Stimulated activated CD4-positive, alpha-beta T cell treated with anti-CD3 and anti-CD28 coated beads, Interleukin-4, amount 100 ng/mL, for 48 hours (primary cell): ENCODE measurements around the gene OR8J3.
"Not testable (repeated sequence)": the region's sequence is repeated elsewhere in the genome, so short reads cannot be mapped to it uniquely, and the experiment has no call there.

ENCODE experiments used
- DNase-seq, 2 donors: peaks; one replicate each; pipeline ENCODE4 v3.0.0-alpha.2; 2020; ENCODE audit warnings: low read depth in 2 of 2

The OR8J3 gene, protein sequence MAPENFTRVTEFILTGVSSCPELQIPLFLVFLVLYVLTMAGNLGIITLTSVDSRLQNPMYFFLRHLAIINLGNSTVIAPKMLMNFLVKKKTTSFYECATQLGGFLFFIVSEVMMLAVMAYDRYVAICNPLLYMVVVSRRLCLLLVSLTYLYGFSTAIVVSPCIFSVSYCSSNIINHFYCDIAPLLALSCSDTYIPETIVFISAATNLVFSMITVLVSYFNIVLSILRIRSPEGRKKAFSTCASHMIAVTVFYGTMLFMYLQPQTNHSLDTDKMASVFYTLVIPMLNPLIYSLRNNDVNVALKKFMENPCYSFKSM

DNA sequence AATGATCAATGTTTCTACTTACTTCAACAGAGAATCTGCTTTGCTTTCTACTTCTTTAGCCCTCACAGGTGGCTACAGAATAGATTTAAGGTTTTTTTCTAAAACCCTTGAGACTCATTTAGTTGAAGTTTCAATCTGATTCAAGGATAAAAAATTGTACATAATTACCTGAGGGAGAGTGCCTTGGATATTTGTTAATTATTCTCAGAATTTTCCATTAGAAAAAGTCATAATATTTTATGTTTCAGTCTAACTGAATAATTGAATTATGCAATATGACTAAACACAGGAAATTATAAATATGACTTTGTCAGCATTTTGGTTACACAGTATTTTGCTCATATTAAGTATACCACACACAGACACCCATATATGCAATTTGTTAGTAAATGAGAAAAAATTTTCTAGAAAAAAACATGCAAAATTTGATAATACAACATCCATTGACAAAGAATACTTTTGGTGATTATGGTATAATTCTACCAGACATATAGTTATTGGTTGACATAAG, at the start of gene OR8J3:
Gene OR8J3, minus strand, starts transcription at position 51 of the 511 bp plus-strand sequence. CDS start 2,483 bp downstream, outside the sequence.
- DNase-seq, result no peak

DNA sequence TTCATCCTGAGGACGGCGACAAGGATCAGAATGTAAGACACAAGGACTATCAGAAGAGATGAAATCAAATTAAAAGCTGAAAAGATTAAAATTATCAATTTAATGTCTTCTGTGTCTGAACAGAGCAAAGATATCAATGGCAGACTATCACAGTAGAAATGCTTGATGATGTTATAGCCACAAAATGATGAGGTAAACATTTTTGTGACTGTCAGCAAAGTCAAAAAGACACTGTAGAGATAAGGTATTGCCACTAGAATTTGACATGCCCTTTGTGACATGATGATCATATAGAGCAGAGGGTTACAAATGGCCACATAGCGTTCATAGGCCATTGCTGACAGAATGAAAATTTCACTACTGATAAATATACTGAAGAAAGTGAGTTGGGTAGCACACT, 48.6 kb upstream of the OR8J3 start:
- DNase-seq, result no peak

- DNase-seq, result no peak
Measured at GRCh38 chr11:56183459-56183858, 43.5 kb upstream of the OR8J3 start.

GRCh38 chr11:56176318-56176717, 36.3 kb upstream of the OR8J3 start, which contains the start of gene OR5J2:
TSS of gene OR5J2 (plus strand) at chr11:56176618. CDS start at chr11:56176618, 0 bp downstream.
- no peak for DNase-seq

- no peak for DNase-seq
Measured at GRCh38 chr11:56172256-56172830, 32.3 kb upstream of the OR8J3 start.

DNA sequence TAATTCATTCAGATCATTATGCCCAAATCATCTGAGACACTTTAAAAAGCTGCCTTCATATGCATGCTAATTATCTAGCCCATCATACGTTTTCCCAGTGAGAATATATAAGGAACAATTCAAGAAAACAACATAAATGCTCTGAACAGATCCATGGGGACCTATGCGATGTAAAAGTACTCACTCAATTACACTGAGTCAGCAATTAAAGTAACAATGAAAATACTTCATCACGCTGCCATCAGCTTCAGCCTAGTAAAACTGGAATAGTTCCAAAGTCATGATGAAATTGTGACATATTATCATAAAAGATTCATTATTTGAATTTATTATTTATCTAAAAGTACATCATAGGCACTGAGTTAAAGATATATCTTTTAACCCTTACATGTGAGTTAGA, 23.8 kb upstream of the OR8J3 start:
- no peak for DNase-seq

- no peak for DNase-seq
Measured at GRCh38 chr11:56160217-56160616, 20.2 kb upstream of the OR8J3 start, which contains the start of gene OR8K5. TSS of gene OR8K5 (minus strand) at chr11:56160317. CDS start at chr11:56160317, 0 bp downstream.

GRCh38 chr11:56152333-56152732, 12.3 kb upstream of the OR8J3 start:
- no peak for DNase-seq

- no peak for DNase-seq
Measured at GRCh38 chr11:56151376-56151775, 11.4 kb upstream of the OR8J3 start.

GRCh38 chr11:56143681-56144080, 3.7 kb upstream of the OR8J3 start:
- not testable (repeated sequence) for DNase-seq

DNA sequence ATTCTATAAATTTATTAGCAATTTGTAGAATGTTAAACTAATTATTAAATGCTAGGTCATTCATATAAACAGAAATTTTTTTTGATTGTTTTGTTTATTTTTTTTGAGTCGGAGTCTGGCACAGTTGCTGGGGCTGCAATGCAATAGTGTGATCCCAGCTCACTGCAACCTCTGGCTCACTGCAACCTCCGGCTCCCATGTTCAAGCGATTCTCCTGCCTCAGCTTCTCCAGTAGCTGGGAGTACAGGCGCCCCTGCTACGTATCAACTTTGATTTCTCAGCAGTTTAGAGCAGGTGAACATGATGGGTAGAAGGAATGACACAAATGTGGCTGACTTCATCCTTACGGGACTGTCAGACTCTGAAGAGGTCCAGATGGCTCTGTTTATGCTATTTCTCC, 17.9 kb downstream of the OR8J3 start, which contains the start of gene OR8H3:
Gene OR8H3, plus strand, starts transcription at position 301 of the 400 bp plus-strand sequence. Its CDS starts 0 bp downstream, at position 301.
- DNase-seq, result no peak

GRCh38 chr11:56103210-56103737, 36.7 kb downstream of the OR8J3 start, which contains the start of gene OR8H2:
TSS of gene OR8H2 (plus strand) at chr11:56103687. CDS start at chr11:56105043, 1,356 bp downstream.
- no peak for DNase-seq

DNA sequence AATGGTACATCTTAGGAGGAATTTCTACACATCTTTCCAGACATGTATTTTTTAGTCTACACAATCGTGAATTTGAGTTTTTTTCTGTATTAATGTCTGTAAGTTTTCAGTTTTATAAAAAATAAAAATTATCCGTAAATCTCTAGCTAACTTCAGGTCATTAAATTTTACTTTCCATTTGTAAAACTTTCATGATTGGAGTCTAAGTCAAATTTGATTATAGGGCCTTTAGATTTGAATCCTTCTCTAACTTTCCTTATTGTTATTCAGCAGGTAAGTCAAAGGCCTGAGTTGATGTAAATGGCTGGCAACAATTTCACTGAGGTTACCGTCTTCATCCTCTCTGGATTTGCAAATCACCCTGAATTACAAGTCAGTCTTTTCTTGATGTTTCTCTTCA, 47.0 kb downstream of the OR8J3 start, which contains the start of gene OR8I2:
Gene OR8I2, plus strand, starts transcription at position 301 of the 400 bp plus-strand sequence. Its CDS starts 0 bp downstream, at position 301.
- DNase-seq, result no peak

GRCh38 chr11:56089697-56090096, 50.3 kb downstream of the OR8J3 start:
- no peak for DNase-seq
